ENCODE data around the gene RNF19B. TPM values are rescaled to one million over a fixed set of nuclear protein-coding genes. Genes with fewer than 3 reads are reported as not detected.

Gene RNF19B
- total RNA-seq, 1 donor from 2014 or later, result 18.7 TPM

DNA sequence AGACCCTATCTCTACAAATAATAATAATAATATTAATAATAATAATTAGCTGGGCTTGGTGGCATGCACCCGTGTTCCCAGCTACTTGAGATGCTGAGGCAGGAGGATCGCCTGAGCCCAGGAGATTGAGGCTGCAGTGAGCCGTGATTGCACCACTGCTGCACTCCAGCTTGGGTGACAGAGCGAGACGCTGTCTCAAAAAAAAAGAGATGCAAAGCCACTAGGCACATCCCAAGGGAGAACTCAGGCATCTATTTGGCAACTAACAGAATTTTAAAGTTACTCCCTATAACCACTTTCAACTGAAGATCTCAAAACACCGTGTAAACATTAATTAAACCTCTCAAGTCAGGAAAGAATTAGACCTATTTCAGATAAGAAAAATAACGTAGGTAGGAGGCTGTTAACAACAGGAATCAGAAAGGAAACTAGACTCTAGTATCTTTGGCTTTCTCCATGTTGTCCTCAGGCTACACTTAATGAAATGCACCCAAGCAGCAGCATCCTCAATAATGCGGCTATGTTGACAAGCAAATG is 3.7 kb downstream of the RNF19B start:
- Mint-ChIP-seq H3K9me3 (ENCODE audit: unreplicated experiment) (peaks cover 5% of the 10 kb centered on the region), H3K4me3 (ENCODE audit: unreplicated experiment) (no peak overlapping the region), H3K4me1 (ENCODE audit: low read depth, unreplicated experiment) (peaks cover 18% of the 10 kb centered on the region), H3K27ac (ENCODE audit: unreplicated experiment) (no peak overlapping the region), H3K36me3 (ENCODE audit: unreplicated experiment) (no peaks in the 10 kb centered on the region), H3K27me3 (ENCODE audit: unreplicated experiment) (peaks cover 5% of the 10 kb centered on the region)
- no peak for DNase-seq
- TF ChIP-seq, protein P1, sequence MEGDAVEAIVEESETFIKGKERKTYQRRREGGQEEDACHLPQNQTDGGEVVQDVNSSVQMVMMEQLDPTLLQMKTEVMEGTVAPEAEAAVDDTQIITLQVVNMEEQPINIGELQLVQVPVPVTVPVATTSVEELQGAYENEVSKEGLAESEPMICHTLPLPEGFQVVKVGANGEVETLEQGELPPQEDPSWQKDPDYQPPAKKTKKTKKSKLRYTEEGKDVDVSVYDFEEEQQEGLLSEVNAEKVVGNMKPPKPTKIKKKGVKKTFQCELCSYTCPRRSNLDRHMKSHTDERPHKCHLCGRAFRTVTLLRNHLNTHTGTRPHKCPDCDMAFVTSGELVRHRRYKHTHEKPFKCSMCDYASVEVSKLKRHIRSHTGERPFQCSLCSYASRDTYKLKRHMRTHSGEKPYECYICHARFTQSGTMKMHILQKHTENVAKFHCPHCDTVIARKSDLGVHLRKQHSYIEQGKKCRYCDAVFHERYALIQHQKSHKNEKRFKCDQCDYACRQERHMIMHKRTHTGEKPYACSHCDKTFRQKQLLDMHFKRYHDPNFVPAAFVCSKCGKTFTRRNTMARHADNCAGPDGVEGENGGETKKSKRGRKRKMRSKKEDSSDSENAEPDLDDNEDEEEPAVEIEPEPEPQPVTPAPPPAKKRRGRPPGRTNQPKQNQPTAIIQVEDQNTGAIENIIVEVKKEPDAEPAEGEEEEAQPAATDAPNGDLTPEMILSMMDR (IDR thresholded peaks at IDR 0.05; ENCODE audit: partially characterized antibody, unreplicated experiment), result no peak

DNA sequence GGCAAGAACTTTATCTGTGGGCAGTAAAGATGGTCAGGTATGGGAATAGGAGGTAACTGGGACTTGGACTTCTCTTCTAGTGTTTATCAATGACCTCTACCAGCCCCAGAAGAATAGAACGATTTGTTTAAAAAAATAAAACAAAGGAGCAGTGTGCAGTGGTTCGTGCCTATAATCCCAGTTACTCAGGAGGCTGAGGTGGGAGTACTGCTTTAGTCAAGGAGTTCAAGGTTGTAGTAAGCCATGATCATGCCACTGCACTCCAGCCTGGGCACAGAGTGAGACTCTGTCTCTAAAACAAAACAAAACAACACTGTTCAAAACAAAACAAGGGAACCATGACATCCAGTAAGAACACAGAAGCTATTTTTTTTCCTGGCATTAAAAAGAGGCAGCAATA is 4.3 kb downstream of the RNF19B start:
- H3K27me3 Mint-ChIP-seq (ENCODE audit: unreplicated experiment), result peaks cover 5% of the 10 kb centered on the region
- TF ChIP-seq, protein P1 (IDR thresholded peaks at IDR 0.05; ENCODE audit: partially characterized antibody, unreplicated experiment), result no peak
- no peaks in the 10 kb centered on the region for H3K36me3 Mint-ChIP-seq (ENCODE audit: unreplicated experiment)
- H3K4me3 Mint-ChIP-seq (ENCODE audit: unreplicated experiment), result no peak overlapping the region
- H3K4me1 Mint-ChIP-seq (ENCODE audit: low read depth, unreplicated experiment), result peaks cover 18% of the 10 kb centered on the region
- no peak for DNase-seq
- no peak overlapping the region for H3K27ac Mint-ChIP-seq (ENCODE audit: unreplicated experiment)
- peaks cover 6% of the 10 kb centered on the region for H3K9me3 Mint-ChIP-seq (ENCODE audit: unreplicated experiment)

DNA sequence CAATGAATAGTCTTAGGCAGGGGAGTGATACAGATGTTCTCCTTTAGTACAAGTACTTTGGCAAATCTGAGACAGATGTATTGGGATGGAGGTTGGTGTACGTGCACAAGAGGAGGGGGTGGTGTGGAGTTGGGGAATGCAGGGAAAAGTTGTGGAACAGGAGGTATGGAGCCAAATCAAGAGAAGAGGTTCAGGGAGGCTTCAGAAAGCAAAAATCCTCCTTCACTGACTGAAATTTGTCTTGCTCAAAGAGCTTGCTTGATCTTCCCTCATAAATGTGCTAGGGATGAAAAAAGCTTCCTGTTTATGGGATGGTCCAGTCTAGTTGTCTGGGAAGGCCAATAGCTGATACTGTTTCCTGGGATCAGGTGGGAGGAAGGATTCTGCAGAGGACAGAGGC is 5.8 kb downstream of the RNF19B start:
- no peak for DNase-seq
- Mint-ChIP-seq H3K27me3 (ENCODE audit: unreplicated experiment) (peaks cover 5% of the 10 kb centered on the region), H3K4me1 (ENCODE audit: low read depth, unreplicated experiment) (peaks cover 16% of the 10 kb centered on the region), H3K9me3 (ENCODE audit: unreplicated experiment) (peaks cover 3% of the 10 kb centered on the region), H3K36me3 (ENCODE audit: unreplicated experiment) (no peaks in the 10 kb centered on the region), H3K27ac (ENCODE audit: unreplicated experiment) (no peak overlapping the region), H3K4me3 (ENCODE audit: unreplicated experiment) (no peak overlapping the region)
- TF ChIP-seq, protein P1 (IDR thresholded peaks at IDR 0.05; ENCODE audit: partially characterized antibody, unreplicated experiment), result no peak

DNA sequence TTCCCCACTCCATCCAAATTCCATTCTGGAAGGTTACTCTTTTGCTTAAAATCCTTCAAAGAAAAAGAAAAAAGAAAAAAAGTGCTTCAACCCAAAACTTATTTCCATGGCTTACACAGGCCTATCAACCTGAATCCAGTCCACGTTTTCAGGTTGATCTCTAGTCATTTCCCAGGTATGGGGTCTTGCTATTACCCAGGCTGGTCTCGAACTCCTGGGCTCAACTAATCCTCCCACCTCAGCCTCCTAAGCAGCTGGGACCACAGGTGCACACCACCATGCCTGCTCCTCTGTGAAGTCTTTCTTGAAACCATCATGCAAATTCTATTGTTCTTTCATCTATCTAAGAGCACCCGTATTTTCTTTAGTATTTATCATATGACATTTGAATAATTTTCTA is 7.6 kb downstream of the RNF19B start:
- Mint-ChIP-seq H3K27me3 (ENCODE audit: unreplicated experiment) (peaks cover 2% of the 10 kb centered on the region), H3K9me3 (ENCODE audit: unreplicated experiment) (peaks cover 2% of the 10 kb centered on the region), H3K4me1 (ENCODE audit: low read depth, unreplicated experiment) (peaks cover 8% of the 10 kb centered on the region), H3K27ac (ENCODE audit: unreplicated experiment) (no peak overlapping the region), H3K36me3 (ENCODE audit: unreplicated experiment) (no peaks in the 10 kb centered on the region), H3K4me3 (ENCODE audit: unreplicated experiment) (no peak overlapping the region)
- TF ChIP-seq, protein P1 (IDR thresholded peaks at IDR 0.05; ENCODE audit: partially characterized antibody, unreplicated experiment), result no peak
- no peak for DNase-seq

DNA sequence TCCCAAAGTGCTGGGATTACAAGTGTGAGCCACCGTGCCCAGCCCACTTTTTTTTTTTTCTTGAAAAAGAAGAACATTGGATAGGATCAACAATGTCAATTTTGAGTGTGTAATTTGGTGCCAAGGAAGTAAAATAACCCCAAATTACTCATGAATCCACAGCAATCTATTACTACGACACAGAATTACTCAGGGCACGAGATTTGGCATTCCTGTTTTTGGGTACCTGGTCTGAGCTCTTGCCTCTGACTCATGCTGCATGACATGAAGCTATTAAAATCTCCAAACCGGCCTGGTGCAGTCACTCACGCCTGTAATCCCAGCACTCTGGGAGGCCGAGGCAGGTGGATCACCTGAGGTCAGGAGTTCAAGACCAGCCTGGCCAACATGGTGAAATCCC is 10.4 kb downstream of the RNF19B start:
- TF ChIP-seq, protein P1 (IDR thresholded peaks at IDR 0.05; ENCODE audit: partially characterized antibody, unreplicated experiment), result no peak
- H3K9me3 Mint-ChIP-seq (ENCODE audit: unreplicated experiment), result peaks cover 2% of the 10 kb centered on the region
- DNase-seq, result no peak
- peaks cover 4% of the 10 kb centered on the region for H3K27me3 Mint-ChIP-seq (ENCODE audit: unreplicated experiment)
- H3K4me3 Mint-ChIP-seq (ENCODE audit: unreplicated experiment), result no peak overlapping the region
- no peaks in the 10 kb centered on the region for H3K36me3 Mint-ChIP-seq (ENCODE audit: unreplicated experiment)
- peaks cover 4% of the 10 kb centered on the region for H3K4me1 Mint-ChIP-seq (ENCODE audit: low read depth, unreplicated experiment)
- H3K27ac Mint-ChIP-seq (ENCODE audit: unreplicated experiment), result no peak overlapping the region

All from glutamatergic neuron (in vitro differentiated cells).